MCF 10A (cell line): Measurements from ENCODE around the gene OR5B12. TPM values are rescaled to one million over a fixed set of nuclear protein-coding genes. Genes with fewer than 3 reads are reported as not detected.

ENCODE experiments used
- Bru-seq: library from RNA; stranded (reverse); fragments of 400-500 nt; gene quantifications from one replicate; lab custom pipeline; 2021; lab: Mats Ljungman, UMichigan
- BruChase-seq, 2 experiments: library from RNA; stranded (reverse); fragments of 400-500 nt; gene quantifications; one replicate each; lab custom pipeline; 2021; lab: Mats Ljungman, UMichigan
- BruUV-seq: library from RNA; stranded (reverse); fragments of 400-500 nt; replicated peaks from 2 replicates; lab custom pipeline; 2021; lab: Mats Ljungman, UMichigan
- CTCF ChIA-PET: fragments of 300-600 bp; sonication (Branson Sonifier 250); formaldehyde crosslinking; extraction: SDS; loops from one replicate; lab custom pipeline; 2021; ENCODE audit warnings: antibody characterized with exemption, inconsistent platforms; lab: Yijun Ruan, JAX
- POLR2A ChIA-PET: fragments of 300-600, 350-650 bp; sonication (Branson Sonifier 250); formaldehyde crosslinking; extraction: SDS; loops from one replicate; lab custom pipeline; 2020; ENCODE audit warnings: antibody characterized with exemption, inconsistent platforms; lab: Yijun Ruan, JAX
- DNase-seq: peaks from one replicate; pipeline ENCODE4 v3.0.0-alpha.2; 2018; ENCODE audit not compliant: unreplicated experiment
- H3K27ac Mint-ChIP-seq: one replicate; pipeline ENCODE4 v1.8.0; 2022; ENCODE audit warnings: mild to moderate bottlenecking, low read depth, mixed read lengths; ENCODE audit not compliant: unreplicated experiment
- H3K27me3 Mint-ChIP-seq: one replicate; pipeline ENCODE4 v1.8.0; 2022; ENCODE audit warnings: mixed read lengths; ENCODE audit not compliant: insufficient read depth, unreplicated experiment
- H3K36me3 Mint-ChIP-seq: one replicate; pipeline ENCODE4 v1.8.0; 2022; ENCODE audit warnings: mild to moderate bottlenecking, moderate library complexity, mixed read lengths; ENCODE audit not compliant: insufficient read depth, unreplicated experiment
- H3K4me1 Mint-ChIP-seq: one replicate; pipeline ENCODE4 v1.8.0; 2022; ENCODE audit warnings: mixed read lengths; ENCODE audit not compliant: insufficient read depth, unreplicated experiment
- H3K4me3 Mint-ChIP-seq: one replicate; pipeline ENCODE4 v1.8.0; 2022; ENCODE audit warnings: mild to moderate bottlenecking, moderate library complexity, mixed read lengths; ENCODE audit not compliant: unreplicated experiment
- H3K9me3 Mint-ChIP-seq: one replicate; pipeline ENCODE4 v1.8.0; 2022; ENCODE audit warnings: mixed read lengths; ENCODE audit not compliant: unreplicated experiment
- intact Hi-C: fragments of 100-400 bp; cut with micrococcal nuclease; formaldehyde crosslinking; loops from 2 replicates; pipeline ENCODE4 v1.14.1; 2022
- long read RNA-seq: library from polyadenylated mRNA; stranded (forward); transcript quantifications from one replicate; pipeline ENCODE4 v2.0.0, GENCODE V29; 2022
- total RNA-seq: library from RNA; stranded (reverse); gene quantifications from 2 replicates; pipeline ENCODE4 v1.2.3, GENCODE V29; 2022
- TF ChIP-seq, protein P1 (sequence below): fragments of 200-600 bp; IDR thresholded peaks from one replicate; pipeline ENCODE4 v1.8.0; 2022; ENCODE audit warnings: antibody characterized with exemption, mild to moderate bottlenecking; ENCODE audit not compliant: unreplicated experiment

OR5B12 gene
- total RNA-seq (not detected in 2 replicates), Bru-seq, nascent RNA (not detected), BruChase-seq, experiment 1, labeled RNA remaining after a 6-hour chase (percentile 20 among the genes with signal in this experiment), BruChase-seq, experiment 2, labeled RNA remaining after a 2-hour chase (percentile 13 among the genes with signal in this experiment)
- long read RNA-seq, result 0 reads

DNA sequence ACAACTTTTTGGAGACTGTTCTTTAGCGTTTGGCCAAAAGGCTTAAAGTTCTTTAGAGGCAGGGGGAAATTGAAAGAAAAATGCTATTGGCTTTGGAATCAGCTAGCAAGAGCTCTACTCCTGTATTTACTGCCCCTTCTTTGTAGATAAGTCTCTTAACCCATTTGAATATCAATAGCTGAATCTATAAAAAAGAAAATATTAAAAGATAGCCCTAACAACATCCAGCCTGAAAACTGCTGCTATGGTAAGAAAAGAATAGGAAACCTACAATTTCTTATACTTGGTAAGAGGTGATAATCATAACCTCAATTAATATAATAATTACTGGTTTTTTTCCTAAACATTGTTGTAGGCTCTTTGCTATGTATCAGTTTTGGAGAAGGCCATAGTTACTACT lies at the start of gene OR5B12:
TSS of gene OR5B12 (minus strand) at position 101 of the 400 bp plus-strand sequence. CDS start 2,085 bp downstream, outside the sequence.
- Mint-ChIP-seq H3K4me1 (no peaks in the 10 kb centered on the region), H3K27ac (no peak within 1 kb of the TSS), H3K9me3 (no peaks in the 10 kb centered on the region), H3K27me3 (no peaks in the 10 kb centered on the region), H3K4me3 (no peak within 1 kb of the TSS), H3K36me3 (no peaks in the 10 kb centered on the region)
- no peak for DNase-seq
- CTCF ChIA-PET, result no interaction called here
- intact Hi-C loops, result no loop called here
- POLR2A ChIA-PET, result no interaction called here
- no TSS peak for BruUV-seq
- TF ChIP-seq, protein P1, sequence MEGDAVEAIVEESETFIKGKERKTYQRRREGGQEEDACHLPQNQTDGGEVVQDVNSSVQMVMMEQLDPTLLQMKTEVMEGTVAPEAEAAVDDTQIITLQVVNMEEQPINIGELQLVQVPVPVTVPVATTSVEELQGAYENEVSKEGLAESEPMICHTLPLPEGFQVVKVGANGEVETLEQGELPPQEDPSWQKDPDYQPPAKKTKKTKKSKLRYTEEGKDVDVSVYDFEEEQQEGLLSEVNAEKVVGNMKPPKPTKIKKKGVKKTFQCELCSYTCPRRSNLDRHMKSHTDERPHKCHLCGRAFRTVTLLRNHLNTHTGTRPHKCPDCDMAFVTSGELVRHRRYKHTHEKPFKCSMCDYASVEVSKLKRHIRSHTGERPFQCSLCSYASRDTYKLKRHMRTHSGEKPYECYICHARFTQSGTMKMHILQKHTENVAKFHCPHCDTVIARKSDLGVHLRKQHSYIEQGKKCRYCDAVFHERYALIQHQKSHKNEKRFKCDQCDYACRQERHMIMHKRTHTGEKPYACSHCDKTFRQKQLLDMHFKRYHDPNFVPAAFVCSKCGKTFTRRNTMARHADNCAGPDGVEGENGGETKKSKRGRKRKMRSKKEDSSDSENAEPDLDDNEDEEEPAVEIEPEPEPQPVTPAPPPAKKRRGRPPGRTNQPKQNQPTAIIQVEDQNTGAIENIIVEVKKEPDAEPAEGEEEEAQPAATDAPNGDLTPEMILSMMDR, result no peak

GRCh38 chr11:58490827-58491226 lies 48.8 kb upstream of the OR5B12 start:
- no TSS peak for BruUV-seq

GRCh38 chr11:58487170-58487569 lies 45.1 kb upstream of the OR5B12 start:
- BruUV-seq, result no TSS peak
- POLR2A ChIA-PET, result no interaction called here
- H3K27me3 Mint-ChIP-seq, result no peaks in the 10 kb centered on the region
- TF ChIP-seq, protein P1, result no peak
- intact Hi-C loops, result no loop called here
- H3K4me3 Mint-ChIP-seq, result no peak overlapping the region
- H3K36me3 Mint-ChIP-seq, result no peaks in the 10 kb centered on the region
- DNase-seq, result no peak
- CTCF ChIA-PET, result no interaction called here
- no peak overlapping the region for H3K27ac Mint-ChIP-seq
- H3K4me1 Mint-ChIP-seq, result no peaks in the 10 kb centered on the region
- H3K9me3 Mint-ChIP-seq, result no peaks in the 10 kb centered on the region

More at GRCh38 chr11:58490827-58491226, 48.8 kb upstream of the OR5B12 start:
- Mint-ChIP-seq H3K36me3 (no peaks in the 10 kb centered on the region), H3K27me3 (no peaks in the 10 kb centered on the region), H3K4me3 (no peak overlapping the region), H3K27ac (no peak overlapping the region), H3K4me1 (peaks cover 13% of the 10 kb centered on the region), H3K9me3 (no peaks in the 10 kb centered on the region)
- no peak for DNase-seq
- ChIA-PET CTCF (no interaction called here), POLR2A (no interaction called here)
- TF ChIP-seq, protein P1, result no peak
- intact Hi-C loops, result no loop called here

DNA sequence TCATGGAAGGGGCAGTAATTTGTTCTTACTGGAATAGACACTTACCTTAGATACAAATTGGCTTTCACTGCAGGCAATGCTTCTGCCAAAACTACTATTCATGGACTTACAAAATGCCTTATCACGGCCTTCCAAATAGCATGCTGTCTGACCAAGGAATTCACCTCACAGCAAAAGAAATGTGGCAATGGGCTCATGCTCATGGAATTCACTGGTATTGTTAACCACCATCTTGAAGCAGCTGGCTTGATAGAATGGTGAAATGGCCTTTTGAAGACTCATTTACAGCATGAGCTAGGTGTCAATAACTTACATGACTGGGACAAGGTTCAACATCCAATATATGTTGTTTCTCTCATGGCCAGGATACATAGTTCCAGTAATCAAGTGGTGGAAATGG lies 43.9 kb upstream of the OR5B12 start:
- Mint-ChIP-seq H3K9me3 (no peaks in the 10 kb centered on the region), H3K4me3 (no peak overlapping the region), H3K4me1 (no peaks in the 10 kb centered on the region), H3K36me3 (no peaks in the 10 kb centered on the region), H3K27ac (no peak overlapping the region), H3K27me3 (no peaks in the 10 kb centered on the region)
- TF ChIP-seq, protein P1, result no peak
- intact Hi-C loops, result no loop called here
- POLR2A ChIA-PET, result no interaction called here
- no peak for DNase-seq
- CTCF ChIA-PET, result interaction anchor here (0.7 to 1.1 kb wide), 2 partner anchors 19 to 210 kb away, joined by 3 read pairs; no protein-coding TSS in a partner anchor
- no TSS peak for BruUV-seq
